ENCODE results near the gene TBC1D12.

Gene TBC1D12

DNA sequence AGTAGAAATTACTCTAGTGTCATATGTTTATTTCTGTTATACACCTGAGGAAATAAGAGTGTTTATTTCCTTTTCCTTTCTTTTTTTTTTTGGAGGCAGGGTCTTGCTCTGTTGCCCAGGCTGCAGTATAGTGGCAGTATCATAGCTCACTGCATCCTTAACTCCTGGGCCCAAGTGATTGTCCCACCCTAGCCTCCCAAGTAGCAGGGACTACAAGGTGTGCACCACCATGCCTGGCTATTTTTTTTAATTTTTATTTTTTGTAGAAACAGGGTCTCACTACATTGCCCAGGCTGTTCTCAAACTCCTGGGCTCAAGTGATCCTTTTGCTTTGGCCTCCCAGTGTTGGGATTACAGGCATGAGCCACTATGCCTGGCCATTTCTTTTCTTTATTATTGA, 37.8 kb downstream of the TBC1D12 start:
- no peak overlapping the region for H2BK120ac ChIP-seq (ENCODE audit: low read depth, low read length)
- H3K23ac ChIP-seq (ENCODE audit: low read length): no peak overlapping the region
- H3K27me3 ChIP-seq (ENCODE audit: insufficient read depth, low read length, poor library complexity): no peaks in the 10 kb centered on the region
- no peaks in the 10 kb centered on the region for H3K36me3 ChIP-seq (ENCODE audit: control insufficient read depth, insufficient read depth, low read length)
- no peak overlapping the region for H4K8ac ChIP-seq (ENCODE audit: low read depth, low read length)
- H2BK15ac ChIP-seq (replicated peaks; ENCODE audit: low read depth): no peak overlapping the region
- H3K18ac ChIP-seq (ENCODE audit: low read length): no peak overlapping the region
- no peak for DNase-seq
- no peak overlapping the region for H3K27ac ChIP-seq (ENCODE audit: low read depth, low read length)
- peaks cover 1% of the 10 kb centered on the region for H3K79me1 ChIP-seq (ENCODE audit: low read length)
- no peak overlapping the region for H2AK5ac ChIP-seq (ENCODE audit: low read length)
- no peaks in the 10 kb centered on the region for H3K79me2 ChIP-seq (ENCODE audit: control insufficient read depth, insufficient read depth, low read length)
- H3K9ac ChIP-seq (ENCODE audit: low read length): no peak overlapping the region
- H2BK5ac ChIP-seq (ENCODE audit: low read length): no peak overlapping the region
- no peaks in the 10 kb centered on the region for H3K4me1 ChIP-seq (ENCODE audit: control insufficient read depth, low read depth, low read length)
- no peak overlapping the region for H3K56ac ChIP-seq (ENCODE audit: low read length)
- H4K5ac ChIP-seq (ENCODE audit: low read length): no peak overlapping the region
- H3K4me2 ChIP-seq (ENCODE audit: low read length): no peak overlapping the region
- no peak overlapping the region for H3K4ac ChIP-seq (ENCODE audit: low read depth, low read length)
- H3K4me3 ChIP-seq (ENCODE audit: low read length): no peak overlapping the region

DNA sequence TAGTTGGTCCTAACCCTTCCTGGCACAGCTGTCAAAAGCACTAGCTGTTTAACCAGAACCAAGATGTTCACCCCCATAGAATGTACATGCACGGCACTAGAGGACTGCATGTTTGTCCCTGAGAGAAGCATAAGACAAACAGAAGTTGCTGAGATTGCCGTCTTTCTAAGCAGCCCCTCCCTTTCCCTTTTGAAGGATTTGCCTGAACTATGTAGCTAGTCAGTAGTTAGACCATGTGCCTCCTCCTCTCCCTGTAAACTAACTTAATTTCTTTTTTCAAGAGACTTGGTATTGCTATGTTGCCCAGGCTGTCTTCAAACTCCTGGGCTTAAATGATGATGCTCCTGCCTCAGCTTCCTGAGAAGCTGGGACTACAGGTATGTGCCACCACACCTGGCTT, 40.7 kb downstream of the TBC1D12 start:
- no peak overlapping the region for H3K4me2 ChIP-seq (ENCODE audit: low read length)

GRCh38 chr10:94443549-94443948, 41.2 kb downstream of the TBC1D12 start:
- Histone ChIP-seq H3K4me3 (ENCODE audit: low read length) (no peak overlapping the region), H2BK5ac (ENCODE audit: low read length) (no peak overlapping the region), H3K56ac (ENCODE audit: low read length) (no peak overlapping the region), H3K4ac (ENCODE audit: low read depth, low read length) (no peak overlapping the region), H3K27ac (ENCODE audit: low read depth, low read length) (no peak overlapping the region), H2BK15ac (replicated peaks; ENCODE audit: low read depth) (no peak overlapping the region), H4K5ac (ENCODE audit: low read length) (no peak overlapping the region), H3K4me2 (ENCODE audit: low read length) (no peak overlapping the region), H3K9ac (ENCODE audit: low read length) (no peak overlapping the region), H3K79me1 (ENCODE audit: low read length) (no peaks in the 10 kb centered on the region), H3K4me1 (ENCODE audit: control insufficient read depth, low read depth, low read length) (no peaks in the 10 kb centered on the region), H3K23ac (ENCODE audit: low read length) (no peak overlapping the region), H2AK5ac (ENCODE audit: low read length) (no peak overlapping the region), H3K18ac (ENCODE audit: low read length) (no peak overlapping the region), H4K8ac (ENCODE audit: low read depth, low read length) (no peak overlapping the region), H3K79me2 (ENCODE audit: control insufficient read depth, insufficient read depth, low read length) (no peaks in the 10 kb centered on the region), H3K27me3 (ENCODE audit: insufficient read depth, low read length, poor library complexity) (no peaks in the 10 kb centered on the region), H2BK120ac (ENCODE audit: low read depth, low read length) (no peak overlapping the region), H3K36me3 (ENCODE audit: control insufficient read depth, insufficient read depth, low read length) (no peaks in the 10 kb centered on the region)
- no peak for DNase-seq
- no CpG with 5 or more reads among the region's 4 CpGs for WGBS (ENCODE audit: extremely low coverage, insufficient coverage, low lambda C conversion rate)

More for the DNA sequence above, 40.7 kb downstream of the TBC1D12 start:
- H2AK5ac ChIP-seq (ENCODE audit: low read length): no peak overlapping the region
- no peak overlapping the region for H2BK5ac ChIP-seq (ENCODE audit: low read length)
- H3K79me2 ChIP-seq (ENCODE audit: control insufficient read depth, insufficient read depth, low read length): no peaks in the 10 kb centered on the region
- H4K8ac ChIP-seq (ENCODE audit: low read depth, low read length): no peak overlapping the region
- WGBS (ENCODE audit: extremely low coverage, insufficient coverage, low lambda C conversion rate): no CpG with 5 or more reads among the region's 2 CpGs
- no peak overlapping the region for H3K23ac ChIP-seq (ENCODE audit: low read length)
- H3K56ac ChIP-seq (ENCODE audit: low read length): no peak overlapping the region
- H4K5ac ChIP-seq (ENCODE audit: low read length): no peak overlapping the region
- H3K4me1 ChIP-seq (ENCODE audit: control insufficient read depth, low read depth, low read length): no peaks in the 10 kb centered on the region
- no peak overlapping the region for H3K4ac ChIP-seq (ENCODE audit: low read depth, low read length)
- DNase-seq: no peak
- H3K27ac ChIP-seq (ENCODE audit: low read depth, low read length): no peak overlapping the region
- H3K18ac ChIP-seq (ENCODE audit: low read length): no peak overlapping the region
- H3K36me3 ChIP-seq (ENCODE audit: control insufficient read depth, insufficient read depth, low read length): no peaks in the 10 kb centered on the region
- H3K4me3 ChIP-seq (ENCODE audit: low read length): no peak overlapping the region
- no peak overlapping the region for H3K9ac ChIP-seq (ENCODE audit: low read length)
- H2BK15ac ChIP-seq (replicated peaks; ENCODE audit: low read depth): no peak overlapping the region
- H3K27me3 ChIP-seq (ENCODE audit: insufficient read depth, low read length, poor library complexity): no peaks in the 10 kb centered on the region
- H3K79me1 ChIP-seq (ENCODE audit: low read length): peaks cover 1% of the 10 kb centered on the region
- no peak overlapping the region for H2BK120ac ChIP-seq (ENCODE audit: low read depth, low read length)

DNA sequence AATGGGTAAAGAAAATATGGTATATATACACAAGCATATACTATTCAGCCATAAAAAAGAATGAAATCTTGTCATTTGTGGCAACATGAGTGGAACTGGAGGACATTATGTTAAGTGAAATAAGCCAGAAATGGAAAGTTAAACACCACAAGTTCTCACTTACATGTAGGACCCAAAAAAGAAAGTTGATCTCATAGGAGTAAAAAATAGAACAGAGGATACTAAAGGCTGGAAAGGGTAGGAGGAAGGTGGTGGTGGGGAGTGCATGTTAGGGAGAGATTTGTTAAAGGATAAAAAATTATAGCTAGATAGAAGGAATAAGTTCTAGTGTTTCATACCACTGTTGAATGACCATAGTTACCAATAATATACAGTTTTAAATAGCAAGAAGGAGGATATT, 48.4 kb downstream of the TBC1D12 start:
- no peak overlapping the region for H3K4me3 ChIP-seq (ENCODE audit: low read length)
- H2BK5ac ChIP-seq (ENCODE audit: low read length): no peak overlapping the region
- H3K56ac ChIP-seq (ENCODE audit: low read length): no peak overlapping the region
- no peaks in the 10 kb centered on the region for H3K79me2 ChIP-seq (ENCODE audit: control insufficient read depth, insufficient read depth, low read length)
- H3K36me3 ChIP-seq (ENCODE audit: control insufficient read depth, insufficient read depth, low read length): no peaks in the 10 kb centered on the region
- no peak overlapping the region for H4K8ac ChIP-seq (ENCODE audit: low read depth, low read length)
- no peak overlapping the region for H3K23ac ChIP-seq (ENCODE audit: low read length)
- H3K4me2 ChIP-seq (ENCODE audit: low read length): no peak overlapping the region
- H4K5ac ChIP-seq (ENCODE audit: low read length): no peak overlapping the region
- no peak overlapping the region for H3K27ac ChIP-seq (ENCODE audit: low read depth, low read length)
- H3K18ac ChIP-seq (ENCODE audit: low read length): no peak overlapping the region
- no peak overlapping the region for H3K4ac ChIP-seq (ENCODE audit: low read depth, low read length)
- H2BK15ac ChIP-seq (replicated peaks; ENCODE audit: low read depth): no peak overlapping the region
- H3K79me1 ChIP-seq (ENCODE audit: low read length): no peaks in the 10 kb centered on the region
- DNase-seq: no peak
- H3K27me3 ChIP-seq (ENCODE audit: insufficient read depth, low read length, poor library complexity): no peaks in the 10 kb centered on the region
- H2BK120ac ChIP-seq (ENCODE audit: low read depth, low read length): no peak overlapping the region
- no peaks in the 10 kb centered on the region for H3K4me1 ChIP-seq (ENCODE audit: control insufficient read depth, low read depth, low read length)
- H3K9ac ChIP-seq (ENCODE audit: low read length): no peak overlapping the region
- H2AK5ac ChIP-seq (ENCODE audit: low read length): no peak overlapping the region

DNA sequence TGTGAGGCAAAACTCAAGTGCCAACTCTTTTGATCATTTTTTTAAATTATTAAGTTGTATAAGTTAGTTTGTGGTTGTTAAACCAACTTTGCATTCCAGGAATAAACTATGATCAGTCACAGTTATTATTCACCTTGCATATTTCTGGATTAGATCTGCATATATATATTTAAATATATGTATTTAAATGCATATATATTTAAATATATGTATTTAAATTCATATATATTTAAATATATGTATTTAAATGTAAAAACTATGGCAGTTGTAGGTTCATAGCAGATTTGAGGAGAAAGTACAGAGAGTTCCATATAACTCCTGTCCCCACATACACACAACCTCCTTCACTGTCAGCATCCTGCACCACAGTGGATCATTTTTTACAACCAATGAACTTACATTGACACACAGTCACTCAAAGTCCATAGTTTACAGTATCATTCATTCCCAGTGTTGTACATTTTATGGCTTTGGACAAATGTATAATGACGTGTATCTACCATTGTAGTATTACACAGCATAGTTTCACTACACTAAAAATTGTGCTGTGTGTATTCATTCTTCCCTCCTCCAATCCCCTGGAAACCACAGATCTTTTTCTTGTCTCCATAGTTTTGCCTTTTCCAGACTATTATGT, 49.7 kb downstream of the TBC1D12 start:
- Histone ChIP-seq H3K56ac (ENCODE audit: low read length) (no peak overlapping the region), H3K27me3 (ENCODE audit: insufficient read depth, low read length, poor library complexity) (no peaks in the 10 kb centered on the region), H4K8ac (ENCODE audit: low read depth, low read length) (no peak overlapping the region), H3K4me3 (ENCODE audit: low read length) (no peak overlapping the region), H2AK5ac (ENCODE audit: low read length) (no peak overlapping the region), H3K23ac (ENCODE audit: low read length) (no peak overlapping the region), H3K36me3 (ENCODE audit: control insufficient read depth, insufficient read depth, low read length) (no peaks in the 10 kb centered on the region), H4K5ac (ENCODE audit: low read length) (no peak overlapping the region), H3K9ac (ENCODE audit: low read length) (no peak overlapping the region), H3K4ac (ENCODE audit: low read depth, low read length) (no peak overlapping the region), H3K18ac (ENCODE audit: low read length) (no peak overlapping the region), H2BK5ac (ENCODE audit: low read length) (no peak overlapping the region), H3K4me2 (ENCODE audit: low read length) (no peak overlapping the region), H3K4me1 (ENCODE audit: control insufficient read depth, low read depth, low read length) (no peaks in the 10 kb centered on the region), H3K79me2 (ENCODE audit: control insufficient read depth, insufficient read depth, low read length) (no peaks in the 10 kb centered on the region), H2BK120ac (ENCODE audit: low read depth, low read length) (no peak overlapping the region), H2BK15ac (replicated peaks; ENCODE audit: low read depth) (no peak overlapping the region), H3K79me1 (ENCODE audit: low read length) (no peaks in the 10 kb centered on the region), H3K27ac (ENCODE audit: low read depth, low read length) (no peak overlapping the region)
- DNase-seq: no peak
- no CpG with 5 or more reads among the region's 1 CpG for WGBS (ENCODE audit: extremely low coverage, insufficient coverage, low lambda C conversion rate)

GRCh38 chr10:94456942-94457341, 54.6 kb downstream of the TBC1D12 start:
- no peak overlapping the region for H3K23ac ChIP-seq (ENCODE audit: low read length)
- no peak overlapping the region for H2BK15ac ChIP-seq (replicated peaks; ENCODE audit: low read depth)
- no peak overlapping the region for H3K9ac ChIP-seq (ENCODE audit: low read length)
- H2AK5ac ChIP-seq (ENCODE audit: low read length): no peak overlapping the region
- DNase-seq: no peak
- no peak overlapping the region for H3K18ac ChIP-seq (ENCODE audit: low read length)
- H3K27me3 ChIP-seq (ENCODE audit: insufficient read depth, low read length, poor library complexity): no peaks in the 10 kb centered on the region
- H3K27ac ChIP-seq (ENCODE audit: low read depth, low read length): no peak overlapping the region
- H3K4ac ChIP-seq (ENCODE audit: low read depth, low read length): no peak overlapping the region
- no peak overlapping the region for H3K4me3 ChIP-seq (ENCODE audit: low read length)
- H2BK5ac ChIP-seq (ENCODE audit: low read length): no peak overlapping the region
- H3K4me2 ChIP-seq (ENCODE audit: low read length): no peak overlapping the region
- no peaks in the 10 kb centered on the region for H3K79me1 ChIP-seq (ENCODE audit: low read length)
- WGBS (ENCODE audit: extremely low coverage, insufficient coverage, low lambda C conversion rate): no CpG with 5 or more reads among the region's 2 CpGs
- H3K79me2 ChIP-seq (ENCODE audit: control insufficient read depth, insufficient read depth, low read length): no peaks in the 10 kb centered on the region
- no peak overlapping the region for H4K5ac ChIP-seq (ENCODE audit: low read length)
- H3K36me3 ChIP-seq (ENCODE audit: control insufficient read depth, insufficient read depth, low read length): no peaks in the 10 kb centered on the region
- no peak overlapping the region for H4K8ac ChIP-seq (ENCODE audit: low read depth, low read length)
- H3K56ac ChIP-seq (ENCODE audit: low read length): no peak overlapping the region
- no peaks in the 10 kb centered on the region for H3K4me1 ChIP-seq (ENCODE audit: control insufficient read depth, low read depth, low read length)
- H2BK120ac ChIP-seq (ENCODE audit: low read depth, low read length): no peak overlapping the region
